ENCODE results near the gene GPC6. TPM values are rescaled to one million over a fixed set of nuclear protein-coding genes. Genes with fewer than 3 reads are reported as not detected.

GPC6 gene
- total RNA-seq, 1 donor from 2014 or later: 16.1 TPM

- Mint-ChIP-seq H3K27me3 (ENCODE audit: unreplicated experiment) (no peaks in the 10 kb centered on the region), H3K9me3 (ENCODE audit: unreplicated experiment) (no peaks in the 10 kb centered on the region), H3K27ac (ENCODE audit: unreplicated experiment) (no peak overlapping the region), H3K4me1 (ENCODE audit: unreplicated experiment) (no peaks in the 10 kb centered on the region), H3K4me3 (ENCODE audit: unreplicated experiment) (no peak overlapping the region), H3K36me3 (ENCODE audit: low read depth, unreplicated experiment) (no peaks in the 10 kb centered on the region)
- DNase-seq (ENCODE audit: low spot score): no peak
- TF ChIP-seq CTCF (IDR thresholded peaks at IDR 0.05; ENCODE audit: unreplicated experiment): no peak
These were observed 335.1 kb downstream of the GPC6 start for GRCh38 chr13:93561576-93562225.

GRCh38 chr13:93562676-93563075 is 336.1 kb downstream of the GPC6 start:
- H3K4me1 Mint-ChIP-seq (ENCODE audit: unreplicated experiment): no peaks in the 10 kb centered on the region
- no peaks in the 10 kb centered on the region for H3K9me3 Mint-ChIP-seq (ENCODE audit: unreplicated experiment)
- no peak for TF ChIP-seq CTCF (IDR thresholded peaks at IDR 0.05; ENCODE audit: unreplicated experiment)
- DNase-seq (ENCODE audit: low spot score): no peak
- H3K4me3 Mint-ChIP-seq (ENCODE audit: unreplicated experiment): no peak overlapping the region
- no peaks in the 10 kb centered on the region for H3K27me3 Mint-ChIP-seq (ENCODE audit: unreplicated experiment)
- H3K36me3 Mint-ChIP-seq (ENCODE audit: low read depth, unreplicated experiment): no peaks in the 10 kb centered on the region
- no peak overlapping the region for H3K27ac Mint-ChIP-seq (ENCODE audit: unreplicated experiment)

GRCh38 chr13:93577105-93577504 is 350.5 kb downstream of the GPC6 start:
- Mint-ChIP-seq H3K27me3 (ENCODE audit: unreplicated experiment) (no peaks in the 10 kb centered on the region), H3K36me3 (ENCODE audit: low read depth, unreplicated experiment) (no peaks in the 10 kb centered on the region), H3K4me3 (ENCODE audit: unreplicated experiment) (no peak overlapping the region), H3K9me3 (ENCODE audit: unreplicated experiment) (no peaks in the 10 kb centered on the region), H3K4me1 (ENCODE audit: unreplicated experiment) (no peaks in the 10 kb centered on the region), H3K27ac (ENCODE audit: unreplicated experiment) (no peak overlapping the region)
- no peak for TF ChIP-seq CTCF (IDR thresholded peaks at IDR 0.05; ENCODE audit: unreplicated experiment)
- DNase-seq (ENCODE audit: low spot score): no peak

- no peaks in the 10 kb centered on the region for H3K4me1 Mint-ChIP-seq (ENCODE audit: unreplicated experiment)
- H3K27me3 Mint-ChIP-seq (ENCODE audit: unreplicated experiment): no peaks in the 10 kb centered on the region
- no peaks in the 10 kb centered on the region for H3K9me3 Mint-ChIP-seq (ENCODE audit: unreplicated experiment)
- no peak overlapping the region for H3K4me3 Mint-ChIP-seq (ENCODE audit: unreplicated experiment)
- no peak overlapping the region for H3K27ac Mint-ChIP-seq (ENCODE audit: unreplicated experiment)
- no peak for TF ChIP-seq CTCF (IDR thresholded peaks at IDR 0.05; ENCODE audit: unreplicated experiment)
- no peak for DNase-seq (ENCODE audit: low spot score)
- no peaks in the 10 kb centered on the region for H3K36me3 Mint-ChIP-seq (ENCODE audit: low read depth, unreplicated experiment)
These were observed 363.2 kb downstream of the GPC6 start for GRCh38 chr13:93589788-93590187.

GRCh38 chr13:93603043-93603442 is 376.4 kb downstream of the GPC6 start:
- no peaks in the 10 kb centered on the region for H3K36me3 Mint-ChIP-seq (ENCODE audit: low read depth, unreplicated experiment)
- H3K4me1 Mint-ChIP-seq (ENCODE audit: unreplicated experiment): no peaks in the 10 kb centered on the region
- H3K27ac Mint-ChIP-seq (ENCODE audit: unreplicated experiment): no peak overlapping the region
- H3K9me3 Mint-ChIP-seq (ENCODE audit: unreplicated experiment): no peaks in the 10 kb centered on the region
- H3K4me3 Mint-ChIP-seq (ENCODE audit: unreplicated experiment): no peak overlapping the region
- TF ChIP-seq CTCF (IDR thresholded peaks at IDR 0.05; ENCODE audit: unreplicated experiment): no peak
- DNase-seq (ENCODE audit: low spot score): no peak
- no peaks in the 10 kb centered on the region for H3K27me3 Mint-ChIP-seq (ENCODE audit: unreplicated experiment)

All from endothelial cell (in vitro differentiated cells).